ENCODE results near the gene CTTNBP2. TPM values are rescaled to one million over a fixed set of nuclear protein-coding genes. Genes with fewer than 3 reads are reported as not detected.

CTTNBP2 gene
- total and polyA plus RNA-seq, 2 of the 13 experiments (the other 11 are each of a cell fraction or from before 2014, with no cell fraction given) = not detected

GRCh38 chr7:117682681-117683385 is 190.4 kb downstream of the CTTNBP2 start:
- Histone ChIP-seq H3K4me1 (ENCODE audit: insufficient read depth, low read length) (no peaks in the 10 kb centered on the region), H3K36me3 (replicated peaks in 1 of 2; ENCODE audit: control insufficient read depth in 1 of 2, insufficient read depth in 2 of 2, low read length in 2 of 2) (no peaks in the 10 kb centered on the region), H3K27me3 (ENCODE audit: control insufficient read depth in 1 of 2, insufficient read depth in 2 of 2, low read length in 2 of 2) (peaks cover 0 to 2% of the 10 kb centered on the region in 2 experiments; a peak in 1 of 5 replicates), H3K9ac (ENCODE audit: insufficient read depth, low read depth, low read length) (no peak overlapping the region), H3K4me3 (replicated peaks in 1 of 3; ENCODE audit: insufficient read depth in 1 of 3, low read depth in 2 of 3, low read length in 3 of 3) (no peak overlapping the region), H3K9me3 (ENCODE audit: low read length) (no peaks in the 10 kb centered on the region), H3K79me2 (ENCODE audit: insufficient read depth, low read length) (no peaks in the 10 kb centered on the region), H3K4me2 (ENCODE audit: low read depth, low read length) (no peak overlapping the region), H3K27ac (ENCODE audit: extremely low read length, insufficient read depth, low read length) (no peak overlapping the region), H2AFZ (ENCODE audit: low read length) (no peak overlapping the region), H4K20me1 (ENCODE audit: insufficient read depth, low read length) (no peaks in the 10 kb centered on the region)
- ChIA-PET POLR2A (no interaction called here), CTCF (ENCODE audit: low intra/inter-chr PET ratio, low total read pairs) (no interaction called here)
- 33% methylated on average over 5 of the region's 5 CpGs for WGBS (ENCODE audit: low lambda C conversion rate)
- ATAC-seq (no peak), FAIRE-seq (no peak), DNase-seq (ENCODE audit: low spot score) (no peak)
- intact Hi-C loops (cut with micrococcal nuclease; ENCODE audit: unreplicated experiment) (no loop called here), in situ Hi-C loops (cut with HindIII; ENCODE audit: extremely low pct_ligation_motif_present, low pct_unique_long_range_greater_than_20kb) (no loop called here)
- no peak for TF ChIP-seq TFDP2 (CRISPR knock-in tag; IDR thresholded peaks at IDR 0.05)
- TF ChIP-seq KLF11 (CRISPR knock-in tag; IDR thresholded peaks at IDR 0.05) = no peak
- 0 out of 2 replicates have a peak, but pooled peaks have one; percentile 4 for TF ChIP-seq CEBPB (IDR thresholded peaks at IDR 0.05; ENCODE audit: borderline replicate concordance, low read depth, low read length)
- no peak for TF ChIP-seq ZNF724P (CRISPR knock-in tag; IDR thresholded peaks at IDR 0.05; ENCODE audit: borderline replicate concordance)
- TF ChIP-seq ASH2L (IDR thresholded peaks at IDR 0.05; ENCODE audit: insufficient read length, low read depth, low read length) = no peak
- BruUV-seq (replicated peaks) = no TSS peak

- no peaks in the 10 kb centered on the region for H3K9me3 ChIP-seq (ENCODE audit: low read length)
- in situ Hi-C loops (cut with HindIII; ENCODE audit: extremely low pct_ligation_motif_present, low pct_unique_long_range_greater_than_20kb) (no loop called here), intact Hi-C loops (cut with micrococcal nuclease; ENCODE audit: unreplicated experiment) (no loop called here)
- no peak overlapping the region for H3K27ac ChIP-seq (ENCODE audit: extremely low read length, insufficient read depth, low read length)
- no peaks in the 10 kb centered on the region for H3K4me1 ChIP-seq (ENCODE audit: insufficient read depth, low read length)
- no peak for FAIRE-seq
- BruUV-seq (replicated peaks) = no TSS peak
- H3K36me3 ChIP-seq (replicated peaks in 1 of 2; ENCODE audit: control insufficient read depth in 1 of 2, insufficient read depth in 2 of 2, low read length in 2 of 2) = no peaks in the 10 kb centered on the region
- peak; percentile 40 to 66 for TF ChIP-seq MAFK (conservative IDR thresholded peaks at IDR 0.05 in 1 of 2, IDR thresholded peaks at IDR 0.05 in 1 of 2; ENCODE audit: low read length in 2 of 2)
- TF ChIP-seq RBAK (CRISPR knock-in tag; IDR thresholded peaks at IDR 0.05) = no peak
- TF ChIP-seq USF2 (IDR thresholded peaks at IDR 0.05; ENCODE audit: low read depth, low read length) = no peak
- no peak for TF ChIP-seq USF2 (CRISPR knock-in tag; IDR thresholded peaks at IDR 0.05; ENCODE audit: borderline replicate concordance)
- no peak for TF ChIP-seq FOXO4 (CRISPR knock-in tag; conservative IDR thresholded peaks at IDR 0.05)
- no peak for DNase-seq (ENCODE audit: low spot score)
- POLR2A ChIA-PET = no interaction called here
- H2AFZ ChIP-seq (ENCODE audit: low read length) = no peak overlapping the region
- H4K20me1 ChIP-seq (ENCODE audit: insufficient read depth, low read length) = no peaks in the 10 kb centered on the region
- CTCF ChIA-PET (ENCODE audit: low intra/inter-chr PET ratio, low total read pairs) = no interaction called here
- WGBS (ENCODE audit: low lambda C conversion rate) = 5% methylated on average over 3 of the region's 3 CpGs
- H3K4me2 ChIP-seq (ENCODE audit: low read depth, low read length) = no peak overlapping the region
- no peaks in the 10 kb centered on the region for H3K79me2 ChIP-seq (ENCODE audit: insufficient read depth, low read length)
- no peak overlapping the region for H3K4me3 ChIP-seq (replicated peaks in 1 of 3; ENCODE audit: insufficient read depth in 1 of 3, low read depth in 2 of 3, low read length in 3 of 3)
- ATAC-seq = no peak
- H3K9ac ChIP-seq (ENCODE audit: insufficient read depth, low read depth, low read length) = no peak overlapping the region
- H3K27me3 ChIP-seq (ENCODE audit: control insufficient read depth in 1 of 2, insufficient read depth in 2 of 2, low read length in 2 of 2) = peaks cover 0 to 6% of the 10 kb centered on the region in 2 experiments; a peak in 1 of 5 replicates
These were observed 194.1 kb downstream of the CTTNBP2 start for GRCh38 chr7:117679120-117679519.

Measured in HepG2 (cell line).